ENCODE data around the gene DTD1.

- no peak for TF ChIP-seq CTCF (conservative IDR thresholded peaks at IDR 0.05; ENCODE audit: low read depth, low read length)
- TF ChIP-seq EZH2 (IDR thresholded peaks at IDR 0.05; ENCODE audit: borderline replicate concordance, low read depth, low read length, poor library complexity, severe bottlenecking): no peak
Observed at GRCh38 chr20:18678549-18679419, 90.9 kb downstream of the DTD1 start.

Data from A673 (cell line).